ENCODE data around the gene BAG5. TPM values are rescaled to one million over a fixed set of nuclear protein-coding genes. Genes with fewer than 3 reads are reported as not detected.

BAG5 gene
- total RNA-seq, 1 experiment from 2014 or later: 28.9 TPM

- no peak for DNase-seq
- CTCF ChIA-PET: no interaction called here
- Histone ChIP-seq H3K4me3 (ENCODE audit: low read depth, low read length) (no peak overlapping the region), H3K9me3 (no peaks in the 10 kb centered on the region), H3K4me1 (no peaks in the 10 kb centered on the region), H3K36me3 (ENCODE audit: control insufficient read depth, insufficient read depth, low read length) (peaks cover 3% of the 10 kb centered on the region), H3K27me3 (replicated peaks; ENCODE audit: control insufficient read depth, insufficient read depth, low read length) (no peaks in the 10 kb centered on the region)
- POLR2A ChIA-PET: no interaction called here
- H3K36me3 Mint-ChIP-seq (ENCODE audit: insufficient read depth, unreplicated experiment): peaks cover 50% of the 10 kb centered on the region
- H3K27me3 Mint-ChIP-seq (ENCODE audit: insufficient read depth, unreplicated experiment): no peaks in the 10 kb centered on the region
- no peak overlapping the region for H3K27ac Mint-ChIP-seq (ENCODE audit: unreplicated experiment)
- no peaks in the 10 kb centered on the region for H3K9me3 Mint-ChIP-seq (ENCODE audit: unreplicated experiment)
- intact Hi-C loops (cut with micrococcal nuclease; ENCODE audit: unreplicated experiment): loop anchor here (10.0 kb wide), 1 partner anchor 90 kb away; no protein-coding TSS in a partner anchor
- TF ChIP-seq CTCF (IDR thresholded peaks at IDR 0.05; ENCODE audit: insufficient read depth in 1 of 2, low read depth in 1 of 2, low read length in 1 of 2, severe bottlenecking in 1 of 2, unreplicated experiment in 1 of 2): no peak
- no peaks in the 10 kb centered on the region for H3K4me1 Mint-ChIP-seq (ENCODE audit: low read depth, unreplicated experiment)
- BruUV-seq (replicated peaks): no TSS peak
- H3K4me3 Mint-ChIP-seq (ENCODE audit: unreplicated experiment): no peak overlapping the region
These were observed 12.3 kb upstream of the BAG5 start for GRCh38 chr14:103574707-103575285.

- Mint-ChIP-seq H3K4me3 (ENCODE audit: unreplicated experiment) (no peak overlapping the region), H3K36me3 (ENCODE audit: insufficient read depth, unreplicated experiment) (peaks cover 50% of the 10 kb centered on the region), H3K4me1 (ENCODE audit: low read depth, unreplicated experiment) (no peaks in the 10 kb centered on the region), H3K27me3 (ENCODE audit: insufficient read depth, unreplicated experiment) (no peaks in the 10 kb centered on the region), H3K27ac (ENCODE audit: unreplicated experiment) (no peak overlapping the region), H3K9me3 (ENCODE audit: unreplicated experiment) (no peaks in the 10 kb centered on the region)
- ChIA-PET CTCF (no interaction called here), POLR2A (no interaction called here)
- no peaks in the 10 kb centered on the region for H3K27me3 ChIP-seq (replicated peaks; ENCODE audit: control insufficient read depth, insufficient read depth, low read length)
- intact Hi-C loops (cut with micrococcal nuclease; ENCODE audit: unreplicated experiment): loop anchor here (10.0 kb wide), 1 partner anchor 91 kb away; no protein-coding TSS in a partner anchor
- no peak for DNase-seq
- TF ChIP-seq CTCF (IDR thresholded peaks at IDR 0.05; ENCODE audit: insufficient read depth in 1 of 2, low read depth in 1 of 2, low read length in 1 of 2, severe bottlenecking in 1 of 2, unreplicated experiment in 1 of 2): no peak
- peaks cover 3% of the 10 kb centered on the region; the same call in 1 of the 2 replicates for H3K36me3 ChIP-seq (ENCODE audit: control insufficient read depth, insufficient read depth, low read length)
- no peaks in the 10 kb centered on the region for H3K4me1 ChIP-seq
- no TSS peak for BruUV-seq (replicated peaks)
- no peaks in the 10 kb centered on the region for H3K9me3 ChIP-seq
- H3K4me3 ChIP-seq (ENCODE audit: low read depth, low read length): no peak overlapping the region
These were observed 11.6 kb upstream of the BAG5 start for GRCh38 chr14:103574104-103574503.

GRCh38 chr14:103569408-103569807 is 7.0 kb upstream of the BAG5 start:
- H3K9me3 ChIP-seq: no peaks in the 10 kb centered on the region
- Mint-ChIP-seq H3K27me3 (ENCODE audit: insufficient read depth, unreplicated experiment) (no peaks in the 10 kb centered on the region), H3K4me1 (ENCODE audit: low read depth, unreplicated experiment) (no peaks in the 10 kb centered on the region), H3K36me3 (ENCODE audit: insufficient read depth, unreplicated experiment) (peaks cover 21% of the 10 kb centered on the region), H3K4me3 (ENCODE audit: unreplicated experiment) (no peak overlapping the region), H3K9me3 (ENCODE audit: unreplicated experiment) (no peaks in the 10 kb centered on the region), H3K27ac (ENCODE audit: unreplicated experiment) (no peak overlapping the region)
- ChIA-PET POLR2A (no interaction called here), CTCF (no interaction called here)
- no peak overlapping the region for H3K4me3 ChIP-seq (ENCODE audit: low read depth, low read length)
- BruUV-seq (replicated peaks): no TSS peak
- intact Hi-C loops (cut with micrococcal nuclease; ENCODE audit: unreplicated experiment): loop anchor here (10.0 kb wide), 1 partner anchor 55 kb away; the partner anchor contains the start of gene KLC1
- no peak for TF ChIP-seq CTCF (IDR thresholded peaks at IDR 0.05; ENCODE audit: insufficient read depth in 1 of 2, low read depth in 1 of 2, low read length in 1 of 2, severe bottlenecking in 1 of 2, unreplicated experiment in 1 of 2)
- H3K36me3 ChIP-seq (ENCODE audit: control insufficient read depth, insufficient read depth, low read length): 0 out of 2 replicates have a peak, but pooled peaks cover 2% of the 10 kb centered on the region
- H3K27me3 ChIP-seq (replicated peaks; ENCODE audit: control insufficient read depth, insufficient read depth, low read length): no peaks in the 10 kb centered on the region
- no peak for DNase-seq
- H3K4me1 ChIP-seq: no peaks in the 10 kb centered on the region

Measured in Caco-2 (cell line).